ENCODE data around the gene IGF2BP3.

IGF2BP3 gene

GRCh38 chr7:23372611-23373010 is 97.7 kb downstream of the IGF2BP3 start:
- peak in 1 of 2 donors; percentile 40 for DNase-seq (ENCODE audit: low read depth in 2 of 2)
- TF ChIP-seq CTCF (IDR thresholded peaks at IDR 0.05; ENCODE audit: low read depth, low read length) = no peak
- H3K4me3 ChIP-seq (replicated peaks in 1 of 2; ENCODE audit: low read depth in 2 of 2, low read length in 2 of 2) = no peak overlapping the region

GRCh38 chr7:23371654-23372053 is 98.6 kb downstream of the IGF2BP3 start:
- H3K4me3 ChIP-seq (replicated peaks in 1 of 2; ENCODE audit: low read depth in 2 of 2, low read length in 2 of 2) = no peak overlapping the region
- no peak for TF ChIP-seq CTCF (IDR thresholded peaks at IDR 0.05; ENCODE audit: low read depth, low read length)
- DNase-seq (ENCODE audit: low read depth in 2 of 2) = no peak

- no peak for TF ChIP-seq CTCF (IDR thresholded peaks at IDR 0.05; ENCODE audit: low read depth, low read length)
- DNase-seq (ENCODE audit: low read depth in 2 of 2) = no peak
Observed at GRCh38 chr7:23369695-23370404, 100.4 kb downstream of the IGF2BP3 start.

GRCh38 chr7:23369100-23369499 is 101.2 kb downstream of the IGF2BP3 start:
- TF ChIP-seq CTCF (IDR thresholded peaks at IDR 0.05; ENCODE audit: low read depth, low read length) = no peak
- no peak for DNase-seq (ENCODE audit: low read depth in 2 of 2)
- no peak overlapping the region for H3K4me3 ChIP-seq (replicated peaks in 1 of 2; ENCODE audit: low read depth in 2 of 2, low read length in 2 of 2)

More at GRCh38 chr7:23369695-23370404, 100.4 kb downstream of the IGF2BP3 start:
- H3K4me3 ChIP-seq (replicated peaks in 1 of 2; ENCODE audit: low read depth in 2 of 2, low read length in 2 of 2) = no peak overlapping the region

GRCh38 chr7:23358152-23358674 is 112.1 kb downstream of the IGF2BP3 start:
- TF ChIP-seq CTCF (IDR thresholded peaks at IDR 0.05; ENCODE audit: low read depth, low read length) = no peak
- no peak overlapping the region for H3K4me3 ChIP-seq (replicated peaks in 1 of 2; ENCODE audit: low read depth in 2 of 2, low read length in 2 of 2)
- DNase-seq (ENCODE audit: low read depth in 2 of 2) = no peak

- peak; percentile 27 for TF ChIP-seq CTCF (IDR thresholded peaks at IDR 0.05; ENCODE audit: low read depth, low read length)
- H3K4me3 ChIP-seq (replicated peaks in 1 of 2; ENCODE audit: low read depth in 2 of 2, low read length in 2 of 2) = no peak overlapping the region
- DNase-seq (ENCODE audit: low read depth in 2 of 2) = peak; percentile 70 to 78
Observed at GRCh38 chr7:23357190-23358093, 112.8 kb downstream of the IGF2BP3 start.
